Measurements from ENCODE around the gene FUT8. TPM values are rescaled to one million over a fixed set of nuclear protein-coding genes. Genes with fewer than 3 reads are reported as not detected.

The FUT8 gene
- total RNA-seq, 4 donors from 2014 or later: 29.2 to 55.5 (median 41.1) TPM

GRCh38 chr14:65720171-65720570, 307.6 kb downstream of the FUT8 start:
- Histone ChIP-seq H3K27ac (no peak overlapping the region), H3K36me3 (no peaks in the 10 kb centered on the region), H3K27me3 (no peaks in the 10 kb centered on the region), H3K9me3 (no peaks in the 10 kb centered on the region), H3K4me3 (replicated peaks in 1 of 3) (no peak overlapping the region), H3K4me1 (peaks cover 0 to 3% of the 10 kb centered on the region in 2 donors)
- 43 to 56% methylated on average over 1 of the region's 1 CpG for WGBS, 2 donors
- peak; percentile 20 to 28 for DNase-seq
- TF ChIP-seq POLR2A (IDR thresholded peaks at IDR 0.05): no peak
- intact Hi-C loops (cut with DNase I): no loop called here

- H3K27ac ChIP-seq: no peak overlapping the region
- WGBS, 2 donors: 95 to 98% methylated on average over 4 to 5 of the region's 5 CpGs
- DNase-seq: no peak
- no peak overlapping the region for H3K4me3 ChIP-seq (replicated peaks in 1 of 3)
- no peak for TF ChIP-seq POLR2A (IDR thresholded peaks at IDR 0.05)
- TF ChIP-seq CTCF (IDR thresholded peaks at IDR 0.05): no peak
- no peaks in the 10 kb centered on the region for H3K36me3 ChIP-seq
- no peaks in the 10 kb centered on the region for H3K9me3 ChIP-seq
- peaks cover 0 to 3% of the 10 kb centered on the region in 2 donors for H3K4me1 ChIP-seq
- intact Hi-C loops (cut with DNase I): no loop called here
- no peaks in the 10 kb centered on the region for H3K27me3 ChIP-seq
These were observed 308.2 kb downstream of the FUT8 start for GRCh38 chr14:65720743-65721142.

GRCh38 chr14:65723348-65723747, 310.8 kb downstream of the FUT8 start:
- Histone ChIP-seq H3K4me3 (replicated peaks in 1 of 3) (no peak overlapping the region), H3K4me1 (peaks cover 0 to 3% of the 10 kb centered on the region in 2 donors), H3K9me3 (no peaks in the 10 kb centered on the region), H3K27me3 (no peaks in the 10 kb centered on the region), H3K27ac (no peak overlapping the region), H3K36me3 (no peaks in the 10 kb centered on the region)
- TF ChIP-seq POLR2A (IDR thresholded peaks at IDR 0.05): no peak
- no peak for TF ChIP-seq CTCF (IDR thresholded peaks at IDR 0.05)
- intact Hi-C loops (cut with DNase I): no loop called here
- 74 to 82% methylated on average over 3 of the region's 3 CpGs for WGBS, 2 donors
- DNase-seq: no peak

- 99% methylated on average over 3 of the region's 3 CpGs for WGBS, 2 donors
- Histone ChIP-seq H3K27me3 (no peaks in the 10 kb centered on the region), H3K4me3 (replicated peaks in 1 of 3) (no peak overlapping the region), H3K4me1 (no peaks in the 10 kb centered on the region), H3K9me3 (no peaks in the 10 kb centered on the region), H3K27ac (no peak overlapping the region), H3K36me3 (no peaks in the 10 kb centered on the region)
- DNase-seq: no peak
- TF ChIP-seq CTCF (IDR thresholded peaks at IDR 0.05) (no peak), POLR2A (IDR thresholded peaks at IDR 0.05) (no peak)
- intact Hi-C loops (cut with DNase I): no loop called here
These were observed 316.1 kb downstream of the FUT8 start for GRCh38 chr14:65728604-65729003.

GRCh38 chr14:65729566-65729965, 317.0 kb downstream of the FUT8 start:
- DNase-seq: no peak
- TF ChIP-seq POLR2A (IDR thresholded peaks at IDR 0.05) (no peak), CTCF (IDR thresholded peaks at IDR 0.05) (no peak)
- Histone ChIP-seq H3K4me3 (replicated peaks in 1 of 3) (no peak overlapping the region), H3K9me3 (no peaks in the 10 kb centered on the region), H3K27ac (no peak overlapping the region), H3K36me3 (no peaks in the 10 kb centered on the region), H3K27me3 (no peaks in the 10 kb centered on the region), H3K4me1 (no peaks in the 10 kb centered on the region)
- intact Hi-C loops (cut with DNase I): no loop called here
- 97 to 98% methylated on average over 5 of the region's 5 CpGs for WGBS, 2 donors

Measured in thyroid gland (tissue), 4 donors.